Spleen (tissue), 11 donors: ENCODE results near the gene ZBTB7C. TPM values are rescaled to one million over a fixed set of nuclear protein-coding genes. Genes with fewer than 3 reads are reported as not detected.

Experiments
- DNase-seq: peaks from one replicate; pipeline ENCODE4 v3.0.0-alpha.2; 2020
- H3K27ac ChIP-seq, 8 donors: fragments of 200-600 bp; sonication (generic) in 7 of 8; 1 replicate in 4 of 8; 2 replicates in 4 of 8; pipeline versions ENCODE4 v1.5.0 to v1.8.0; 2016 to 2021; ENCODE audit warnings: inconsistent platforms in 4 of 8, mild to moderate bottlenecking in 4 of 8, moderate library complexity in 1 of 8
- H3K27me3 ChIP-seq, 7 donors: fragments of 200-600 bp; sonication (generic) in 6 of 7; replicated peaks in 1 of 7; 1 replicate in 4 of 7; 2 replicates in 3 of 7; pipeline versions ENCODE4 v1.5.0 to v1.8.0; 2016 to 2021; ENCODE audit warnings: inconsistent platforms in 3 of 7, mild to moderate bottlenecking in 1 of 7
- H3K36me3 ChIP-seq, 6 donors: fragments of 200-600 bp; sonication (generic) in 5 of 6; 1 replicate in 4 of 6; 2 replicates in 2 of 6; pipeline versions ENCODE4 v1.5.0 to v1.8.0; 2016 to 2021; ENCODE audit warnings: inconsistent platforms in 2 of 6
- H3K4me1 ChIP-seq, 6 donors: fragments of 200-600 bp; sonication (generic) in 5 of 6; 1 replicate in 3 of 6; 2 replicates in 3 of 6; pipeline versions ENCODE4 v1.5.0 to v1.8.0; 2016 to 2021; ENCODE audit warnings: inconsistent platforms in 3 of 6
- H3K4me3 ChIP-seq, 8 donors: fragments of 200-600 bp; sonication (generic) in 7 of 8; 1 replicate in 4 of 8; 2 replicates in 4 of 8; pipeline versions ENCODE4 v1.5.0 to v1.8.0; 2016 to 2021; ENCODE audit warnings: inconsistent platforms in 4 of 8, mild to moderate bottlenecking in 4 of 8, moderate library complexity in 2 of 8
- H3K9me3 ChIP-seq, 8 donors: fragments of 200-600 bp; sonication (generic) in 7 of 8; 1 replicate in 4 of 8; 2 replicates in 4 of 8; pipeline versions ENCODE4 v1.5.0 to v1.8.0; 2016 to 2021; ENCODE audit warnings: inconsistent platforms in 4 of 8
- CTCF ChIP-seq, 11 experiments: fragments of 200-600 bp in 7 of 11; fragments of 450-650 bp in 4 of 11; sonication (generic) in 4 of 11; IDR thresholded peaks in 8 of 11; conservative IDR thresholded peaks in 3 of 11; 1 replicate in 7 of 11; 2 replicates in 4 of 11; pipeline versions ENCODE4 v1.4.0 to v1.8.0; 2016 to 2021; ENCODE audit warnings: antibody characterized with exemption in 11 of 11, inconsistent platforms in 4 of 11, mild to moderate bottlenecking in 1 of 11
- POLR2A ChIP-seq, 3 donors: fragments of 450-650 bp; IDR thresholded peaks; one replicate each; pipeline ENCODE4 v1.5.1; 2017; ENCODE audit warnings: antibody characterized with exemption in 3 of 3, mild to moderate bottlenecking in 1 of 3
- POLR2AphosphoS5 ChIP-seq, 3 donors: sonication (generic); formaldehyde crosslinking; IDR thresholded peaks; one replicate each; pipeline ENCODE4 v1.5.1; 2017; ENCODE audit warnings: antibody characterized with exemption in 3 of 3
- WGBS, 5 donors: extraction: QIAGEN DNeasy Blood & Tissue Kit in 3 of 5; methylation state at CpG; one replicate each; pipeline versions ENCODE4 v1.1.5 to v1.1.7; 2013 to 2018; 5-methylcytosine and 5-hydroxymethylcytosine counted together
- intact Hi-C: fragments of 100-400 bp; cut with DNase I; formaldehyde crosslinking; loops from one replicate; pipeline ENCODE4 v1.15.0; 2023; ENCODE audit warnings: low total_unique reads
- polyA plus RNA-seq, 3 donors: library from polyadenylated mRNA; stranded (reverse); fragments of 200-250 nt; gene quantifications; one replicate each; pipeline ENCODE4 v1.2.1, GENCODE V29; 2013
- total RNA-seq, 7 donors: library from RNA; depleted of rRNA in 3 of 7; stranded (reverse); fragments of >200 nt in 3 of 7; fragmentation: NEBNext Ultra II Directional in 4 of 7; extraction: Animal tissue kit (Norgen Biotek cat#: 25700) in 4 of 7; gene quantifications; one replicate each; pipeline versions ENCODE4 v1.1.0 to v1.2.1, GENCODE V29; 2016 to 2021
- donor health status: healthy with polysubstance abuse.
- donor health status: DM: no; HTN: no; CAD: no; lungs with moderate emphysema.
- donor health status: DM: no; HTN: no; CAD: no.
- donor health status: Bipolar disorder and iron deficiency.
- donor health status: healthy.
- donor health status: DM: no; HTN: no; CAD: no.
- donor health status: DM: yes; HTN: yes; CAD: no.

ZBTB7C gene
- total and polyA plus RNA-seq, 10 donors = 1.00 to 64.2 (median 18.8) TPM

- no peaks in the 10 kb centered on the region for H3K36me3 ChIP-seq
- H3K9me3 ChIP-seq = peaks cover 0 to 13% (median 1%) of the 10 kb centered on the region in 8 donors
- peaks cover 0 to 22% (median 0%) of the 10 kb centered on the region in 7 donors for H3K27me3 ChIP-seq
- intact Hi-C loops = no loop called here
- no peak for TF ChIP-seq POLR2AphosphoS5 (IDR thresholded peaks at IDR 0.05)
- no peak for TF ChIP-seq CTCF (IDR thresholded peaks at IDR 0.05 in 8 of 11, conservative IDR thresholded peaks at IDR 0.05 in 3 of 11)
- no peak for TF ChIP-seq POLR2A (IDR thresholded peaks at IDR 0.05)
- no peak overlapping the region for H3K4me3 ChIP-seq
- WGBS, 5 donors = 76 to 86% (median 81%) methylated on average over 2 of the region's 2 CpGs
- H3K4me1 ChIP-seq = peaks cover 0 to 15% (median 8%) of the 10 kb centered on the region in 6 donors
- DNase-seq = no peak
- no peak overlapping the region for H3K27ac ChIP-seq
These were observed 391.5 kb downstream of the ZBTB7C start for GRCh38 chr18:48017635-48018034.

GRCh38 chr18:48013162-48013561, 396.0 kb downstream of the ZBTB7C start:
- peaks cover 0 to 17% (median 3%) of the 10 kb centered on the region in 7 donors for H3K27me3 ChIP-seq
- no peak for TF ChIP-seq POLR2A (IDR thresholded peaks at IDR 0.05)
- no peak for TF ChIP-seq POLR2AphosphoS5 (IDR thresholded peaks at IDR 0.05)
- TF ChIP-seq CTCF (IDR thresholded peaks at IDR 0.05 in 8 of 11, conservative IDR thresholded peaks at IDR 0.05 in 3 of 11) = no peak
- peaks cover 0 to 13% (median 1%) of the 10 kb centered on the region in 8 donors for H3K9me3 ChIP-seq
- no peaks in the 10 kb centered on the region for H3K36me3 ChIP-seq
- H3K4me3 ChIP-seq = no peak overlapping the region
- peaks cover 0 to 16% (median 12%) of the 10 kb centered on the region in 6 donors for H3K4me1 ChIP-seq
- intact Hi-C loops = no loop called here
- WGBS, 5 donors = 52 to 64% (median 54%) methylated on average over 4 of the region's 4 CpGs
- DNase-seq = no peak
- H3K27ac ChIP-seq = no peak overlapping the region

- H3K27ac ChIP-seq = no peak overlapping the region
- peaks cover 0 to 13% (median 1%) of the 10 kb centered on the region in 8 donors for H3K9me3 ChIP-seq
- H3K36me3 ChIP-seq = no peaks in the 10 kb centered on the region
- no peak for DNase-seq
- no peak overlapping the region for H3K4me3 ChIP-seq
- H3K4me1 ChIP-seq = peaks cover 0 to 26% (median 19%) of the 10 kb centered on the region in 6 donors
- TF ChIP-seq CTCF (IDR thresholded peaks at IDR 0.05 in 8 of 11, conservative IDR thresholded peaks at IDR 0.05 in 3 of 11) = no peak
- no peak for TF ChIP-seq POLR2AphosphoS5 (IDR thresholded peaks at IDR 0.05)
- no peak for TF ChIP-seq POLR2A (IDR thresholded peaks at IDR 0.05)
- peaks cover 0 to 23% (median 10%) of the 10 kb centered on the region in 7 donors for H3K27me3 ChIP-seq
- WGBS, 5 donors = 48 to 79% (median 70%) methylated on average over 6 of the region's 6 CpGs
- intact Hi-C loops = no loop called here
These were observed 397.2 kb downstream of the ZBTB7C start for GRCh38 chr18:48011926-48012465.

GRCh38 chr18:48010264-48010663, 398.9 kb downstream of the ZBTB7C start:
- intact Hi-C loops = no loop called here
- Histone ChIP-seq H3K27ac (no peak overlapping the region), H3K4me3 (no peak overlapping the region), H3K4me1 (peaks cover 0 to 26% (median 19%) of the 10 kb centered on the region in 6 donors), H3K27me3 (peaks cover 0 to 31% (median 10%) of the 10 kb centered on the region in 7 donors), H3K9me3 (peaks cover 0 to 7% (median 0%) of the 10 kb centered on the region in 8 donors), H3K36me3 (no peaks in the 10 kb centered on the region)
- 88 to 98% (median 94%) methylated on average over 2 of the region's 2 CpGs for WGBS, 5 donors
- TF ChIP-seq POLR2A (IDR thresholded peaks at IDR 0.05) = no peak
- no peak for TF ChIP-seq CTCF (IDR thresholded peaks at IDR 0.05 in 8 of 11, conservative IDR thresholded peaks at IDR 0.05 in 3 of 11)
- TF ChIP-seq POLR2AphosphoS5 (IDR thresholded peaks at IDR 0.05) = no peak
- no peak for DNase-seq
